ENCODE data around the gene ASPSCR1. TPM values are rescaled to one million over a fixed set of nuclear protein-coding genes. Genes with fewer than 3 reads are reported as not detected.

Gene ASPSCR1
- total and polyA plus RNA-seq, 9 donors: 22.5 to 35.9 (median 27.5) TPM

DNA sequence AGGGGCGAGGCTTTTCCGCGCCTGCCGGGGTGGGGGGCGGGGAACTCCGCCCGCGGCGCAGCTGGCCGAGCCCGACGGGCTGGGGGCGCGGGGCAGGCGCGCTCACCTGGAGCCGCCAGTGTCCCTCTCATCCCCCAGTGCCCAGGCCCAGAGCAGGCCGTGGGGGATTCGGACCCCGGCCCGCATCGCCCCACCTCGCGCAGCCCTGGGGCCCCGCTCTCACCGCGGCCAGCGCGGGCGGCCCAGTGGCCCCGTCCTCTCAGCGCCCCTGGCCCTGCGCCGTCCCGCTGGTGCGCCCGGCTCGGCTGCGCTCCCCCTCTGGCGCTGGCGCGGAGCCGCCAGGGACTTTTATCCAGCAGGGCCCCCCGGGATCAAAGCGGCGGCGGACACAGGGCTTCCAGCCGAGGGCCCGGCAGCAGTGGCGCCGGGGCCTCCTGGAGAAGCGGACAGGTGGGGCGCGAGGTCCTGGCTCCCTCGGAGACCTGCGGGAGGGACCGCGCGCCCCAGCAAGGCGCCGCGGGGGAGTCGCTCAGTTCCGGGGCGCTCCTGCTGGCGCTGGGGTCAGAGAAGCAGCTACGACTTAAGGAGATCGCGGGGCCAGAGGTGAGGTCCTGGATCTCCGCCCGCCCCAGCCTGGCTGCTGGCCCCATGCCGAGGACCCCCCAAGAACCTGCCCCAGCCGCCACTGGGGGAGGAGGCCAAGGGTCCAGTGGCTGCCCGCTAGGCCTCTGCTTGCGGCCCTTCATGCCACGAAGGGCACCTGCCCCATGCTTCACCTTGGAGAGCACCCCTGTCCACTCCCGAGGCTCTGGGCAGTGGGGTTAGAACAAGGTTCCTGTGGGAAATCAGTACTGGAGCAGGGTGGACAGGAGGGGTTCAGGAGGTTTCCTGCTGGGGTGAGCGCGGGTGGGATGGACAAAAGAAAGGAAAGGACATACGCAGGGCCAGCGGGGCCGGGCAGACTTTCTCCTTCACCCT lies 15.6 kb upstream of the ASPSCR1 start:
- Histone ChIP-seq H3K27me3 (ENCODE audit: control insufficient read depth, insufficient read depth, low read length) (peaks cover 71% of the 10 kb centered on the region), H3K9me3 (replicated peaks; ENCODE audit: control insufficient read depth, low read depth, low read length) (no peaks in the 10 kb centered on the region), H3K4me3 (ENCODE audit: low read length) (no peak overlapping the region), H3K36me3 (ENCODE audit: control insufficient read depth, insufficient read depth, low read length) (no peaks in the 10 kb centered on the region), H3K27ac (ENCODE audit: low read length) (peak overlapping the region; percentile 13), H3K4me1 (ENCODE audit: control insufficient read depth, insufficient read depth, low read length) (peaks cover 51% of the 10 kb centered on the region)
- WGBS (ENCODE audit: insufficient coverage): 8% methylated on average over 79 of the region's 82 CpGs
- no peak for DNase-seq

DNA sequence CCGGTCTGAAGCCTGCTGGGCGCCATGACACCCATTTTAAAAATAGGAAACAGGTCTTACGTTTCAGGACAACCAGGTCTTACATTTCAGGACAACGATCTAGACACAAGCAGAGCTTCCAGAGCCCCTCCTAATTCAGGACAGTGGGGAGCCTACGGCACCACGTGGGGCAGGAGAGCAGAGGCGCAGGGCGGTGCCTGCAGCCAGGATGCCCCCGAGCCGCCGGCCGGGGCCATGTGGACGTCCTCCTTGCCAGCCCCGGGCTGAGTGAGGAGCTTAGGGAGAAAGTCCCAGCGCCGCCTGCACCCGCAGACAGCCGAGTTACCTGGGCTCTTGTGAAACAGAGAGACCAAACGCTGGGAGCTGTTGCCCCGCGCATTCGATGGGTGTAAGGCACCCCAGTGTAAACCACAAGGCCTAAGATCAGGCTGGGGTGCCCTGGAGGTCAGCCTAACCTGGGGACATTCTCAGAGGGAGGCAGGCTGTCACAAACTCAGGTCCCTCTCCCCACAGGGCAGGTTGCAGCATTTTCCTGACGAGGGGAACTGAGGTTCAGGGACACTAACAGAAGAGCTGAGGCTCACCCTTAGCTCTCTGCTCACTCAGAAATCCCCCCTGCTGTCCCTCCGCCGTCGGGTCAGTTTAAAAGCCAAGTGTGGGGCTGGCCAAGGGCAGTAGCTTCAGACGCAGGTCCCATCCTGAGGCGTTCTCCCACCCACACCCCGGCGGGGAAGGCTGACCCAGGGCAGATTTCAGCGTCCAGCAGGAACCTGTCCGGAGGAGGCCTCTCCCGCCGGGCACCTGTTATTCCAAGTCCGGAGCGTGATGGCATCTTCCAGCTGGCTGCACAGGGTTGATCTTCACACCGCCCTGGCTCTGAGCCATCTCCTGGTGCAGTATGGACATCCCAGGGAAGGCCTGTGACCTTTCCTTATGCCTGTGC lies 14.7 kb upstream of the ASPSCR1 start:
- Histone ChIP-seq H3K9me3 (replicated peaks; ENCODE audit: control insufficient read depth, low read depth, low read length) (no peaks in the 10 kb centered on the region), H3K36me3 (ENCODE audit: control insufficient read depth, insufficient read depth, low read length) (no peaks in the 10 kb centered on the region), H3K27me3 (ENCODE audit: control insufficient read depth, insufficient read depth, low read length) (peaks cover 75% of the 10 kb centered on the region), H3K27ac (ENCODE audit: low read length) (peak overlapping the region; percentile 59), H3K4me3 (ENCODE audit: low read length) (no peak overlapping the region), H3K4me1 (ENCODE audit: control insufficient read depth, insufficient read depth, low read length) (peaks cover 61% of the 10 kb centered on the region)
- DNase-seq: peak; percentile 77
- 57% methylated on average over 32 of the region's 37 CpGs for WGBS (ENCODE audit: insufficient coverage)

DNA sequence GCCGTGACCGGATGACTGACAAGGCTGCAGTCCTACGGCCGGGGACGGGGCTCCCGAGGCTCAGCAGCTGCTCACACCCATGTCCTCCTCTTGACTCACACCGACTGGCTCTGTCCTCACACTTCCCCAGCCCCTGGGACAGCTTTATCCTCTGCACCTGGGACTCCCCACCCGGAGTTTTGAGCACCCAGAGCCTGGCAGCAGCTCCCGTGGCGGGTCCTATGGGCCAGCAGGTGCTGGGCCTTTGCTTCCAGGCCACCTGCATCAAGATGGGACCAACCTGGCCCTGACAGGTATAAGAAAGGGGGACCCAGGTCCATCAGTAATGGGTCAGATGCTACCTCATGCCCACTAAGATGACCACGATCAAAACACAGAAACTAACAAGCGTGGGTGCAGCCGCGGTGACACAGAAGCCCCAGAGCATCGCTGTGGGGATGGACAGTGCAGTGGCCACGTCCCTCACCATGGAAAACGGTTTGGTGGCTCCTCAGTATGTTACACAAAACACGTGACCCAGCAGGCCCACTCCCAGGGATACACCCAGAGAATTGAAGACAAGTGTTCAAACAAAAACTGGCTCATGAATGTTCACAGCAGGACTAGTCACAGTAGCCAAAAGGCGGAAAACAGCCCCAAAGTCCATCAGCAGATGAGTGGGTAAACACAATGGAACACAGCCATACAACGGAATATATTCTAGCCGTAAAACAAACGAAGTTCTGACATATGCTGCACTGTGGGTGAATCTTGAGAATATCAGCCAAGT lies 13.2 kb upstream of the ASPSCR1 start:
- no peaks in the 10 kb centered on the region for H3K9me3 ChIP-seq (replicated peaks; ENCODE audit: control insufficient read depth, low read depth, low read length)
- H3K4me1 ChIP-seq (ENCODE audit: control insufficient read depth, insufficient read depth, low read length): peaks cover 69% of the 10 kb centered on the region
- no peaks in the 10 kb centered on the region for H3K36me3 ChIP-seq (ENCODE audit: control insufficient read depth, insufficient read depth, low read length)
- no peak for DNase-seq
- no peak overlapping the region for H3K27ac ChIP-seq (ENCODE audit: low read length)
- WGBS (ENCODE audit: insufficient coverage): 62% methylated on average over 21 of the region's 22 CpGs
- no peak overlapping the region for H3K4me3 ChIP-seq (ENCODE audit: low read length)
- H3K27me3 ChIP-seq (ENCODE audit: control insufficient read depth, insufficient read depth, low read length): peaks cover 62% of the 10 kb centered on the region

DNA sequence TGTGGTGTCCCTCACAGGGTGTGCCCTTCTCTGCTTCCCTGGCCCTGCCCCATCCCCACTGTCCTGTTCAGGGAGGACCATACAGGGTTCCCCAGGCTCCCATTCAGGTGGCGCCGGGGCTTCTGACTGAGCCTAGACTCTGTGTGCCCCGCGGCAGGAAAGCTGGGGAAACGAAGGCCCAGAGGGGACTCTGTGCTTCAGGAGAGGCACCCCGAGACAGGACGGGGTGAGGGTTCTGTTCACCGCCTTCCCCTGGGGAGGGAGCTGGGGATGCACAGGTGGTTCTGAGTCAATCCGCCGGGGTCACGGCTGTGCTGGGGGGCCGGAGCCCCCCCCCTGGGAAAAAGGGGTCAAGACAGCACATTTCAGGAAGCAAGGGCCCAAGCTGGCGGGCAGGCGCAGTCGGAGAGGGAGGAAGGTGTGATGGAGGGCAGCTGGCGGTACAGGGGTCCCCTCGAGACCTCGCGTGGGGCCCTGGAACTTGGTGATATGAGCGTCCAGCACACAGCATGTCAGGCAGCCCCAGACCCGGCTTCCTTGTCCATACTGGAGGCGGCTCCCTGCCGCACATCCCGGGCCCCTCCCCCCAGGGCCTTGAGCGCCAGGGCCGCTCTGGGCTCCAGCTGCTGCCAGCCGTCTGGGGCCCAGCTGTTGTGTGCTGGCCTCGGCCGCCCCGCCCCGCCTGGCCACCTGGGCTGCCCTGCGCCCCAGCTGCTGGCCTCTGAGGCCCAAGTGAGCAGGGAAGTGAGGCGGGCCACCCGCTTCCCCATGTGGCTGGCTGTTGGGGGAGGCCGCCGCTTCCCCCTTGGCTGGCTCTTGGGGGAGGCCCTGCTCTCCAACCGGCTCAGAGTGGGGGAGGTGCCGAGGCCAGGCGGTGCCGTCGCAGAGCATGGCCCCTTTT lies 10.8 kb upstream of the ASPSCR1 start:
- Histone ChIP-seq H3K9me3 (replicated peaks; ENCODE audit: control insufficient read depth, low read depth, low read length) (no peaks in the 10 kb centered on the region), H3K36me3 (ENCODE audit: control insufficient read depth, insufficient read depth, low read length) (no peaks in the 10 kb centered on the region), H3K4me1 (ENCODE audit: control insufficient read depth, insufficient read depth, low read length) (peaks cover 66% of the 10 kb centered on the region), H3K27me3 (ENCODE audit: control insufficient read depth, insufficient read depth, low read length) (peaks cover 51% of the 10 kb centered on the region), H3K4me3 (ENCODE audit: low read length) (no peak overlapping the region), H3K27ac (ENCODE audit: low read length) (peak overlapping the region; percentile 43)
- DNase-seq: peak; percentile 91
- 21% methylated on average over 40 of the region's 41 CpGs for WGBS (ENCODE audit: insufficient coverage)

DNA sequence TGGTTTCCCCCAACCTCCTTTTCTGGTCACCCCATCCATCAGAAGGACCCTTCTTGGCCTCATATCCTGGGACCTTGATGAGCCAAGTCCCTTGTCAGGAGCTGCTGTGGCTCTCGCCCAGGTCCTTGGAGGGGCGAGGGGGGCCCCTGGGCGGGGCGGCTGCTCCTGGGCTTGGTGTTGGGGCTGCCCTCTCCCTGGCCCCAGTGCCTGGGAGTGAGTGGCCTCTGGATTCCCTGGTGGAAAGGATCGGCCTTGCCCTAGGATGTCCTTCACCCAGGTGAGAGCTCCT lies 10.2 kb upstream of the ASPSCR1 start:
- DNase-seq: no peak
- Histone ChIP-seq H3K27me3 (ENCODE audit: control insufficient read depth, insufficient read depth, low read length) (peaks cover 46% of the 10 kb centered on the region), H3K36me3 (ENCODE audit: control insufficient read depth, insufficient read depth, low read length) (no peaks in the 10 kb centered on the region), H3K9me3 (replicated peaks; ENCODE audit: control insufficient read depth, low read depth, low read length) (no peaks in the 10 kb centered on the region), H3K4me1 (ENCODE audit: control insufficient read depth, insufficient read depth, low read length) (peaks cover 60% of the 10 kb centered on the region), H3K27ac (ENCODE audit: low read length) (peak overlapping the region; percentile 43), H3K4me3 (ENCODE audit: low read length) (no peak overlapping the region)
- WGBS (ENCODE audit: insufficient coverage): 6% methylated on average over 2 of the region's 5 CpGs

DNA sequence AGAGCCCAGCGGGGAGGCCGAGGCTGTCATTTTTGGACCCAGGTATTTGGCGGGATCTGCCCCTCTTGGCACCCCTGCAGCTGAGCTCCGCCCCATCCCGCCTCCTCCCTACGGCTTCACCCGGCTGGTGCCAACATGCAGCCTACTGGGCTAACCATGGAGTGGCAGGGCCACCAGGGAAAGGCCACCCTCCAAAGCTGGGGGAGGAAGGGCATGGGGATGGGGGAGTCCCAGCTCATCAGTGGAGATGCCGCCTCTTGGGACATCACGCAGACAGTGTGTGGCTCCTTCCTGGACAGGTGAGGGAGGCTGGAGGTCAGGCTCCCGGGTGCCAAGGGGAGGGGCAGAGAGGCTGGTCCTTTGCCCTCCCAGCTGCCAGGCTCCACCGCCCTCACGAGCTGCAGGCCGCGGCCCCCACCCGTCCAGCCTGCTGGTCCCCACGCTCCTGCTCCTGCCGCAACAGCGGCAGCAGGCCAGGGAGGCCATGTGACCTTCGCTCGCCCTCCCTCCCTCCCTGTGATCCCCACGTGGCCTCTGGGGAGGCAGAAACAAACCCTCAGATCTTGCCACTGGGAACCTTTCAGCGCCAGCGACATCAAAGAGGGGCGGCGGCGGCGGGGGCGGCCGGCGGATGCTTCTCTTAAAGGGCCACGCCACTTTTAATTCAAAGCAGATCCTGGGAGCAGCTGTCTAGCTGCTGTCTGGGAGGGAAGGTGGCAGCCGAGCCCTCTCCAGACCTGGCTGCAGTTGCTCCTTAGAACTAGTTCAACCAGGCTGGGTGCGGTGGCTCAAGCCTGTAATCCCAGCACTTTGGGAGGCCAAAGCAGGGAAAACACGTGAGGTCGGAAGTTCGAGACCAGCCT lies 9.7 kb upstream of the ASPSCR1 start:
- DNase-seq: peak; percentile 93
- Histone ChIP-seq H3K4me1 (ENCODE audit: control insufficient read depth, insufficient read depth, low read length) (peaks cover 54% of the 10 kb centered on the region), H3K27ac (ENCODE audit: low read length) (peak overlapping the region; percentile 65), H3K4me3 (ENCODE audit: low read length) (no peak overlapping the region), H3K36me3 (ENCODE audit: control insufficient read depth, insufficient read depth, low read length) (no peaks in the 10 kb centered on the region), H3K27me3 (ENCODE audit: control insufficient read depth, insufficient read depth, low read length) (peaks cover 40% of the 10 kb centered on the region), H3K9me3 (replicated peaks; ENCODE audit: control insufficient read depth, low read depth, low read length) (no peaks in the 10 kb centered on the region)
- WGBS (ENCODE audit: insufficient coverage): 5% methylated on average over 32 of the region's 36 CpGs

DNA sequence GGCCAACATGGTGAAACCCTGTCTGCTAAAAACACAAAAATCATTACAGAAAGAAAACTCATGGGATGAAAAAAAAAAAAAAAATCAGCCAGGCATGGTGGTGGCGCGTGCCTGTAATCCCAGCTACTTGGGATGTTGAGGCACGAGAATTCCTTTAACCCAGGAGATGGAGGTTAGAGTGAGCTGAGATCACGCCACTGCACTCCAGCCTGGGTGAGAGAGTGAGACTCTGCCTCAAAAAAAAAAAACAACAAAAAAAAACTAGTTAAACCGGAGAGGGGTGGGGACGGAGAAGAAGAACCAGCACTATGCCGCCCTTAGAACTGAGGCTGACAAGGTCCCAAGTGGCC lies 9.1 kb upstream of the ASPSCR1 start:
- Histone ChIP-seq H3K4me1 (ENCODE audit: control insufficient read depth, insufficient read depth, low read length) (peaks cover 48% of the 10 kb centered on the region), H3K4me3 (ENCODE audit: low read length) (no peak overlapping the region), H3K9me3 (replicated peaks; ENCODE audit: control insufficient read depth, low read depth, low read length) (peaks cover 1% of the 10 kb centered on the region), H3K27me3 (ENCODE audit: control insufficient read depth, insufficient read depth, low read length) (peaks cover 34% of the 10 kb centered on the region), H3K27ac (ENCODE audit: low read length) (peak overlapping the region; percentile 65), H3K36me3 (ENCODE audit: control insufficient read depth, insufficient read depth, low read length) (no peaks in the 10 kb centered on the region)
- 67% methylated on average over 5 of the region's 7 CpGs for WGBS (ENCODE audit: insufficient coverage)
- no peak for DNase-seq

DNA sequence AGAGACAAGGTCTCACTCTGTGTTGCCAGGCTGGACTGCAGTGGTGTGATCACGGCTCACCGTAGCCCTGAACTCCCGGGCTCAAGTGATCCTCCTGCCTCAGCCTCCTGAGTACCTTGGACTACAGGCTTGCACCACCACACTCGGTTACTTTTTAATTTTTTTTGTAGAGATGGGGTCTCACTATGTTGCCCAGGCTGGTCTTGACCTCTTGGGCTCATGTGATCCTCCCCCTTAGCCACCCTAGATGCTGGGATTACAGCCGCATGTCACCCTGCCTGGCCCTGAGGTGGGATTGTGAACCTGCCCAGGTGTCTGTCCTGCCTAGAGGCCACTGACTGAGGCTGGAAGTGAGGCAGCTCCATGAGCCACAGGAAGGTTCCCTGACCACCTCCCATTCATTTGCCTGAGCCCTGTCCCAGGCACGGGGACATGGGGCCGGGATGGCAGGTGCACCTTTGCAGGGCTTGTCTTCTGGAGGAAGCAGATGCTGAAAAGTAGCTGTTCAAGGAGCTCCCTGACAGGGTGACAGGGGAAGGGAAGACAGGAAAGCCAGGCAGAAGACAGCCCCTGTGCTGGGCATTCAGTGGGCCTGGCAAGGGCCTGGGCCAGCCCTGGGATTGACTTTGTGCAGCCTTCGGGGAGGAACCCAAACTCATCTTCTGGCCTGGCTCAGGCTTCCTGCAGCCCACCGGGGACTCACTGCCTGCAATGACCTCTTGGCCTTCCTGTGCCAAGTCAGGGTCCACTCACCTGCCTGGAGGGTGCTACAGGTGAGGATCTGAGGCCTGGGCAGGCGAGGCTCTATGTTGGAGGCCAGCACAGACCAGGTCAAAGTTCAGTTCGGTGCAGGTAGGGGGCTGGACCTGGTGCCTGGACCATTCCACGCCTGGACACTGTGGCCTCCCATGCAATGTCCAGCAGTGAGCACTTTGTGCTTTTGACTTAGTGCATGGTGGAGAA lies 8.3 kb upstream of the ASPSCR1 start:
- WGBS (ENCODE audit: insufficient coverage): 84% methylated on average over 6 of the region's 12 CpGs
- H3K27me3 ChIP-seq (ENCODE audit: control insufficient read depth, insufficient read depth, low read length): peaks cover 26% of the 10 kb centered on the region
- DNase-seq: no peak

More for the DNA sequence above, 8.3 kb upstream of the ASPSCR1 start:
- peaks cover 3% of the 10 kb centered on the region for H3K9me3 ChIP-seq (replicated peaks; ENCODE audit: control insufficient read depth, low read depth, low read length)
- no peaks in the 10 kb centered on the region for H3K36me3 ChIP-seq (ENCODE audit: control insufficient read depth, insufficient read depth, low read length)
- H3K4me3 ChIP-seq (ENCODE audit: low read length): no peak overlapping the region
- H3K4me1 ChIP-seq (ENCODE audit: control insufficient read depth, insufficient read depth, low read length): peaks cover 41% of the 10 kb centered on the region
- no peak overlapping the region for H3K27ac ChIP-seq (ENCODE audit: low read length)

All from muscle of leg (tissue), 11 donors.